Stimulated activated CD8-positive, alpha-beta memory T cell treated with anti-CD3 and anti-CD28 coated beads, Interleukin-4, amount 100 ng/mL, for 1 hour (primary cell): ENCODE data around the gene CDH11.

Experiments
- DNase-seq, 2 donors: peaks; one replicate each; pipeline ENCODE4 v3.0.0-alpha.2; 2020; ENCODE audit warnings: low read depth in 2 of 2, low spot score in 1 of 2

The CDH11 gene

GRCh38 chr16:65071433-65072311, 50.2 kb downstream of the CDH11 start:
- DNase-seq = no peak

GRCh38 chr16:65070831-65071432, 50.9 kb downstream of the CDH11 start:
- no peak for DNase-seq

DNA sequence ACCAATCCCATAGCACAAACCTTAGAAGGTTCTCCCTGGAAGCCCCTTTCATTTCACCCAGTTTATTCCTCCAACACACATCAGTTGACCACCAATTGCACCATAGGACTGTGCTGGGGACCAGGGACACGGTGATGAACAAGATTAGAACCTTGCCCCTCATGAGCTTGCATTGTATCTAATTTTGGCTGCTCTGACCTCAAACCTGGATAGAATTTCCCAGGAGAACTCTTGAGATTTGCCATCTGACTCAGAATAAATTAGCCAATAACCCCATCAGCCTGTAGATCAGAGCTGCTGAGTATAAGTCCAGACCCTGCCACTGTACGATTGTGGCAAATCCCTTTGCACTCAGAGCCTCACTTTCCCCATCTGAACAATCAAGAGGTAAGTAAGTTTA, 52.1 kb downstream of the CDH11 start:
- no peak for DNase-seq

DNA sequence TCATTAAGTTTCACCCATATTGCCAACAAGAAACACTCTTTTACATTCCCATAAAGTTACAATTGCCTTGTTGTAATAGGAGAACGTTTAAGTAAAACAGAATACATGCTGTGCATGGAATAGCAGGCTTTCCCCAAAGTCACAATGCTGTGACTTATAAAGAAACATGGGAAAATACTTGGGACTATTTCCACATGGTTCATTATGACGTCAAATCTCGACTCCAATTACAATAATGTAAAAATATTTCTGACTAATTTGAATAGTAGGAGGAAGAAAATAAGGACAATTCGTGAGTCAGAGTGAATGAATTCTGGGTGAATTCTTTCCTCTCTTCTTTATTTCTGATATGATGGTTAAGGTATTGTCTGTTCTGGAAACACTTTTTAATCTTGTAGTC, 52.8 kb downstream of the CDH11 start:
- no peak for DNase-seq

GRCh38 chr16:65068151-65068740, 53.6 kb downstream of the CDH11 start:
- no peak for DNase-seq

DNA sequence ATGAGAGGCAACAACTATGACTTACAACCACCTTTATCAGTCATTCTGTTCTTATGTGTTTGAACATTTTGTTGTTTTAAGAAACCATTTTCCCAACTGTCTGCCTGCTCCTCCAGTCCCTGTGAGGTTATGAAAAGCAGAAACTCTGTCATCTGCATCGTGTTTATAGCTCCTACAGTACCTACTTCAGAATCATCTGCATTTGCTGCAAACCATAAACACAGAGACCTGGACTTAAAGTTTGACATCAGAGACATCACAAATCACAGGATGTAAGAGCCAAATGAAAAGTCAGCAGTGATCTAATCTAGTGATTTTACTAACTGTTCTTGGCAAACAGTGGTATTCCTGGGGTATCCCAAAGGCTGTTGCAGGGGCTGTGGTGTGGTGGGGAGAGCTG, 55.2 kb downstream of the CDH11 start:
- no peak for DNase-seq

DNA sequence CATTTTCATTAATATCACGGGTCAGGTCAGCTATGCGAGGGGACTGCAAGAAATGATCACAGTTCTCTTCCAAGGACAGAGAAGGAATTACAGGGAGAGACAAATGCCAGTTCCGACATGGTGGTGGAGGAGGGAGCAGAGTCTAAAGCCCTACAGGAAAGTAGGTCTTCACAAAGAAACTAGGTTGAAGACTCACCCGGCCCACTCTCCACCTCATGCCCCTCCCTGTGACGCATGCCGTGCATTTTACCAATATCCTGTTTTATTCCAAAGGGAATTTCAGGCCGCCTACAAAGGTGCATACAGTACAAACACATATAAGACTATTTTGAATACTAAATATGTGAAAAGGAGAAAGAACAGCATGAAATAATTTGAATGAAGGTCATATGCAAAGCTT, 56.8 kb downstream of the CDH11 start:
- no peak for DNase-seq

DNA sequence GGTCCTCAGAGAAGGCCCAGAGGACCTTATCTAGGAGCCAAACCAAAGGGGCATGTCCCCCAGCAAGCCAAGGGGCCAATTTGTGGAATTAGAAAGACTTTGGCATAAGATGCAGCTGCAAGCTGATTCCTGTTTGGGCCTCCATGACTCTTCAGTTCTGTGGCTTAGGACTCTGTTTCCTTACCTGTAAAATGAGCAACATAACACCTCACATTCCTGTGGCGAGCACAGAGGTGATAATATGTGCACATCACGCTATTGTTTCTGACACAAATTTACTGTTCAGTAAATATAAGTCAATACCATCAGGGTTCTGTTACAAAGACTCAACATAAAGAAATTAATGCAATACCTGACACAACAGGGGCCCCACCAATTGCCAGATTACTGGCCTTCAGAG, 57.7 kb downstream of the CDH11 start:
- no peak for DNase-seq

DNA sequence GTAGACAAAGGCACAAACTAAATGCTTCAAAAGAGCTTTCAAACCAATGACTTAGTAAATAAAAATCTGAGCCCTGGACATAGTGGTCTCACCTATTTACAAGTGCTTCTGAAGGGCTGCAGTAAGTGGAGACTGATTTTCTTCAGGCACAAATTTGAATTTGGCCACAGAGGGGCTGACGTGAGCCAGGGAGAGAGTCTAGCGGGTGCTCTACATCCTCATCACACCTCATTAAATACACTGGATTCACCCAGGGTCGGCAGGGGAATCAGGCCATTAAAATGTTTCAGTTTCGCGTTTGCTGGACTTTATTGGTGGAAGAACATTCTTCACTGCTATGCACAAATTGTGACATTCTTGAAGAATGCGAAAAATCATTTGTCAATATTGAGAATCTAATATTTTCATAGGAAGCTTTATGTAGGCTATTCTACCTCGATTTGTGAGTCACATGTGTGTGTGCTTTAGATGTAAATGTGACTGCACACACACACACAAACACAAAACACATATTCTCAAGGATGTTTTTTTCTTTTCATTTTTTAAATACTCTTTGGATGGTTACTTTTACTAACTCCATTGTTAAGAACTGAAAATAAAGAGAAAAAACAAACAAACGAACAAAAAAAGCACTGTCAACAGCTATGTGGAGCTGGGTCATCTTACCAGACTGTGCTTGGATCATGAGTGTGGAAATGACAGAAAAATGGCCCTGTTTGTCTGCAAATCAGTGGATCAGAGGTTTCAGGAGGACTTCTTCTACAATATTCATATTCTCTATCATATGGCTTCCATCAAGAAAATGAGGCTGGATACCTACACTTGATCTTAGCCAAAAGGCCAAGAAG, 58.9 kb downstream of the CDH11 start:
- no peak for DNase-seq

DNA sequence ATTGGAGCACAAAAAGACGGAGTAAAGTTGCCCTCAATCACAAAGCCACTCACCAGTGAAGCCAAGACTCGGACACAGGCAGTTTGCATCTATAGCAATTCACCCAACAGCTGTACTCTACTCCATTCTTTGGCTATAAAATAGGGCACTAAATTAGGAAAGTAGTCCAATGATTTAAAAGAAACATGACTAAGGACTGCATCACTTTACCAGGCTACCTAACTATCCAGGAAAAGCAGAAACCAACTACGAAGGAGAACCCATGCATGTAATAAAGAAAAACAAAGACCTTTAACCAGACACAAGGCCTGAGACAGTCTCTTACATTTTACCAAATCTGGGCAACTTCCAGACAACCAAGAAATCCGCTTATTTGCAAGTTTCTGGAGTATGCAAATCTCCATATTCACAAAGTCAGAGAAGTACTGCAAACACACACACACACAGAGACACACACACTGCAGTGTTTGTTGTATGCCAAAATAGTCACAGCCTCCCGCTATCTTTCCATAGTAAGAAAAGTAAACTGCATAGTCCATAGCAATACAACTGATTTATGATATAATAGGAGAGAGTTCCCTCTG, 59.8 kb downstream of the CDH11 start:
- no peak for DNase-seq

DNA sequence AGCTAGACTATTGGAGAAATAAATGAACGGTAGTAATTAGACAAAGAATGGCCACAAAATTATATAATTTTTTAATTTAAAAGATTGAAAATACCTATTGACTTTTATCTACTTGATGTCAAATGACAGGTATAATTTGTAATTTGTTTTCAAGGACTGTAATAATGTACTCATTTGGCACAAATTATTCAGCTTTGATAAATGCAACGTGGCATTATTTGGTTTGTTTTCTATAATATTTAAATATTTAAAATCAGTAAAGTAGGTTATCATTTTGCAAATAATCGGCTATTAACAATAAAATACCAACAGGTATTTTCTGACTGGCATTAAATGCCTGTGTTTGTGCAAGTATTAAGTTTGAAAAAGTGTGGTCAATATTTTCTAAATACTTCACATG, 60.6 kb downstream of the CDH11 start:
- no peak for DNase-seq

DNA sequence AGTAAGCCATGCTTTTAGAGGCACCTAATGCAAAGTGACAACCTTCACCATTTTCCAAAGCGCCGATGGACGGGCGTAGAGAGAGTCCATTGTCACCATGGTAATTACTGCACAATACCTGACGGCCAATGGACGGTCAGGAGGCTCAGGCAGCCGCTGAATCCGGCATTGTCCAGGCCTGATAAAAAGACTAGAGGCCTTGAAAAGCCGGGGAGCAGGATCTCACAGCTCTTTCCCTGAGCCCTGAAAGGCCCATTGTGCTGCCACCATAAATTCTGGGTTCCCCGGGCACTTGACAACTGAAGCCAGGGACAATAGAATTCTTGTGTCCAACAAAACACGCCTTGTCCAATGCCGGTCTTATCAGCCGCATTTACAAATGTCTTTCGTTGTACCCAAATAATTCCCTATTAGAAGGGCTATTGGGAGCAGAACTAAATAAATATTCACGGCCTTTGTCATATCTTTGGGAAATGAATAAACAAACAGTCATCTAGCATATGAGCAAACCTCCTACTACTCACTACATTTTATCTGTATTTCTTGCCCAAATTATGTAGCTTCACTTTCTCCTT, 62.4 kb downstream of the CDH11 start:
- no peak for DNase-seq

GRCh38 chr16:65057184-65057583, 64.7 kb downstream of the CDH11 start:
- no peak for DNase-seq

GRCh38 chr16:65054457-65054856, 67.4 kb downstream of the CDH11 start:
- DNase-seq = no peak

DNA sequence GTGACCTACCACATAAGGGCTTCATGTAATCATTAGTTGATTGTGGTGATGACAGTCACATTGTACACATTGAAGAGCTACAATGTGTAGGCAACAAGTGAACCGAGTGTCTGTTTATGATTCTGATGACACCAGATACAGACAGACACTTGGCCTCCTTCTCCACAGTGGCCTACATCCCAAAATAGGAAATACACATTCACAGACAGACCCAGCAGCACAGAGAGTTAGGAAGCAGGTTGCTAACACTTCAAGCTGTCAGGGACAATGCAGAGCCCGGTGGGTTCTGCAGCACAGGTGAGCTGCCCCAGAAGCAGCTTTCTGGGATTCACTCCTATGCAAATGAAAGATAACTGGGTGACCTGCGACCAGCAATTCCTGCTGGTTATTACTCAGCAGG, 72.2 kb downstream of the CDH11 start:
- no peak for DNase-seq

DNA sequence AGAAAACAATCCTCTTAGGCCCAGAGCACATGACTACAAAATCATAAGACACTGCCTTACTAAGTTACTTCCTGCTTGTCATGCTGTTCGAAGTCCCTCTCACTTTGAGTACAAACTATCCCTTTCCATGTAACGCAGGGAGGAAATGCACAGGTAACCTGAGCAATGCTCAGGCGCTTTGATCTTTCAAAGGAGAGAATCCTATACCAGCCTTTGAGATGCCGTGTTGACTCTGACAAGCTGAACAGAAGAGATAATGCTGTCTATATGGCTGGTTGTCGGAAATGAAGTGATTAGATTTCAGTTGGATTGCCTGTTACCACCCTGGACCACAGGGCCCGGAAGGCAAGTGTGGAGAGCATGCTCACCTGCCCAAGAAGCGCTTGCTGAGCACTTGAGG, 75.9 kb downstream of the CDH11 start:
- no peak for DNase-seq

- DNase-seq = no peak
These were observed 77.0 kb downstream of the CDH11 start for GRCh38 chr16:65044873-65045272.

DNA sequence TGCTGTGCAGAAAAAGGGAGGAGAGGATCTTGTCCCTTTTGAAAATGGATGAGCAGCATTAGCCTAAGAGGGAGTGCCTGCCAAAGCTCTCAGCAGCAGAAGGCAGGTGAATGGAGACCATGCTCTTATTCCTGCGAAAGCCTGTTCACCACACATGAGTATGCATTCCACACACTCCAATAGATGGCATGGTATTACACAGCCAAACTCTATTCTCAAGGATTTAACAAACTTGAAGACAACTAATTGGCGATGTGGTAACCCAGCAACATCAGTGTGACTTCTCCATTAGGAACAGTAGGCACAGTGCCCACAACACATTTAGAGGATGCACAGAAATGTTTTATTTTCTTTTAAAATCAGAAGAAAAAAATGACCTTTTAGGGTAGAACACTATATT, 77.8 kb downstream of the CDH11 start:
- no peak for DNase-seq

- no peak for DNase-seq
These were observed 79.2 kb downstream of the CDH11 start for GRCh38 chr16:65042438-65043365.

DNA sequence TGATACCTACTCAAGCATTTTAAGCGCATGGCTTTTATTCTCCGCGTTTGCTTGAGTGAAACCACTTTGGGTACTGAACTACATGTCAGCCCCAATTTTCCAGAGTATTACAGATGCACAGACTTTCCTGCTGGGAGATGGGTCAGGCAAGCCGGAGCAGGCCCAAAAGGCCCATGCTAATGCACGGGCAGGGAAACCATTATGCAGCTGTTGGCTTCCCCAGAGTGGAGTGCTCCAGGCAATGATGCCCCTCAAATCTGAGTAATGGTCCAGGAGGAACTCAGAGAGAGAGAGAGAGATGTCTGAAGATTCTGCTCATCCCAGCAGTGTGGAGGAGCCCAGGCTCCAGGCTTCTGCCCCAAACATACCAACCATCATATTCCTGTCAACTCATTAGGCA, 80.2 kb downstream of the CDH11 start:
- DNase-seq = no peak
